Testis (tissue), 3 donors: ENCODE measurements around the gene C1R. TPM values are rescaled to one million over a fixed set of nuclear protein-coding genes. Genes with fewer than 3 reads are reported as not detected.

Source experiments
- DNase-seq: peaks from one replicate; pipeline ENCODE4 v3.0.0-alpha.2; 2019
- H3K27ac ChIP-seq, 2 donors: fragments of 200-600 bp; sonication (generic); one replicate each; pipeline ENCODE4 v1.5.1; 2019
- H3K27me3 ChIP-seq: fragments of 200-600 bp; sonication (generic); one replicate; pipeline ENCODE4 v1.5.1; 2019
- H3K36me3 ChIP-seq: fragments of 200-600 bp; sonication (generic); one replicate; pipeline ENCODE4 v1.5.1; 2017; ENCODE audit warnings: low read depth; ENCODE audit errors: missing control alignments
- H3K4me1 ChIP-seq: fragments of 200-600 bp; sonication (generic); one replicate; pipeline ENCODE4 v1.5.1; 2019
- H3K4me3 ChIP-seq, 2 donors: fragments of 200-600 bp; sonication (generic); one replicate each; pipeline ENCODE4 v1.5.1; 2017 to 2019
- H3K9me3 ChIP-seq: fragments of 200-600 bp; sonication (generic); one replicate; pipeline ENCODE4 v1.5.1; 2017
- POLR2A ChIP-seq: fragments of 450-650 bp; IDR thresholded peaks from one replicate; pipeline ENCODE4 v1.6.1; 2017; ENCODE audit warnings: antibody characterized with exemption, mild to moderate bottlenecking, moderate library complexity
- WGBS, 2 donors: methylation state at CpG; one replicate each; pipeline ENCODE4 v1.1.5; 2018; 5-methylcytosine and 5-hydroxymethylcytosine counted together
- intact Hi-C: fragments of 100-400 bp; cut with DNase I; formaldehyde crosslinking; loops from one replicate; pipeline ENCODE4 v1.15.1; 2023; ENCODE audit warnings: low total_unique reads
- polyA plus RNA-seq: library from polyadenylated mRNA; stranded (reverse); fragments of 350-450 nt; fragmentation: Illumina TruSeq; extraction: RNeasy Lipid Tissue Mini Kit (QIAGEN cat#74804); gene quantifications from one replicate; pipeline ENCODE4 v1.2.3, GENCODE V29; 2014; ENCODE audit warnings: low read depth, low replicate concordance; ENCODE audit not compliant: insufficient read depth
- total RNA-seq, 2 donors: library from RNA; depleted of rRNA; stranded (reverse); fragments of >200 nt; gene quantifications; one replicate each; pipeline ENCODE4 v1.2.3, GENCODE V29; 2016
- TF ChIP-seq, protein P1 (sequence below), 3 experiments: fragments of 450-650 bp in 2 of 3; fragments of 200-600 bp in 1 of 3; sonication (generic) in 1 of 3; IDR thresholded peaks; one replicate each; pipeline ENCODE4 v1.5.1; 2016 to 2019; ENCODE audit warnings: antibody characterized with exemption in 3 of 3, mild to moderate bottlenecking in 2 of 3, moderate library complexity in 1 of 3

The C1R gene
- total and polyA plus RNA-seq, 3 donors from 2014 or later: 51.4 to 330 (median 174) TPM

DNA sequence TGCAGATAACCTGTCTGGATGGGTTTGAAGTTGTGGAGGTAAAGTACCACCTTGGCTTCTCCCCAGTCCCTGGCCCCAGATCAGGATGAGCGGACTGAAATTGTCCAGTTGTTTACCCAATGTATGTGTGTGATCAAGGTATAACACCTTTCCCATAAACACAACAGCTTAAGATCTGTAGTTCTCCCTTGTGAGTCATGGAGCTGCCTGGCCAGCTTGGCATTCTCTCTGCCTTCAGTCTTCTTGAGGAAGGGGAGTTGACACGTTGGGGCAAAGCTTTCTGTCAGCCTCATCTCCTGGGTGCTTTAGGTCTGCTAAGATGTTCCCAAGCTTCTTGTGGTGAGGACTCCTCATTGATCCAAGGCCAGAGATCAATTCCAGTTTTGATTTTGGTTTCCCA is 25.6 kb downstream of the C1R start:
- intact Hi-C loops: no loop called here
- H3K27ac ChIP-seq: no peak overlapping the region
- TF ChIP-seq, protein P1, sequence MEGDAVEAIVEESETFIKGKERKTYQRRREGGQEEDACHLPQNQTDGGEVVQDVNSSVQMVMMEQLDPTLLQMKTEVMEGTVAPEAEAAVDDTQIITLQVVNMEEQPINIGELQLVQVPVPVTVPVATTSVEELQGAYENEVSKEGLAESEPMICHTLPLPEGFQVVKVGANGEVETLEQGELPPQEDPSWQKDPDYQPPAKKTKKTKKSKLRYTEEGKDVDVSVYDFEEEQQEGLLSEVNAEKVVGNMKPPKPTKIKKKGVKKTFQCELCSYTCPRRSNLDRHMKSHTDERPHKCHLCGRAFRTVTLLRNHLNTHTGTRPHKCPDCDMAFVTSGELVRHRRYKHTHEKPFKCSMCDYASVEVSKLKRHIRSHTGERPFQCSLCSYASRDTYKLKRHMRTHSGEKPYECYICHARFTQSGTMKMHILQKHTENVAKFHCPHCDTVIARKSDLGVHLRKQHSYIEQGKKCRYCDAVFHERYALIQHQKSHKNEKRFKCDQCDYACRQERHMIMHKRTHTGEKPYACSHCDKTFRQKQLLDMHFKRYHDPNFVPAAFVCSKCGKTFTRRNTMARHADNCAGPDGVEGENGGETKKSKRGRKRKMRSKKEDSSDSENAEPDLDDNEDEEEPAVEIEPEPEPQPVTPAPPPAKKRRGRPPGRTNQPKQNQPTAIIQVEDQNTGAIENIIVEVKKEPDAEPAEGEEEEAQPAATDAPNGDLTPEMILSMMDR (IDR thresholded peaks at IDR 0.05): no peak
- TF ChIP-seq POLR2A: no peak
- no peaks in the 10 kb centered on the region for H3K27me3 ChIP-seq
- 90 to 100% methylated on average over 2 of the region's 2 CpGs for WGBS, 2 donors
- H3K4me1 ChIP-seq: peaks cover 16% of the 10 kb centered on the region
- no peaks in the 10 kb centered on the region for H3K9me3 ChIP-seq
- H3K4me3 ChIP-seq: no peak overlapping the region
- no peak for DNase-seq
- no peaks in the 10 kb centered on the region for H3K36me3 ChIP-seq

DNA sequence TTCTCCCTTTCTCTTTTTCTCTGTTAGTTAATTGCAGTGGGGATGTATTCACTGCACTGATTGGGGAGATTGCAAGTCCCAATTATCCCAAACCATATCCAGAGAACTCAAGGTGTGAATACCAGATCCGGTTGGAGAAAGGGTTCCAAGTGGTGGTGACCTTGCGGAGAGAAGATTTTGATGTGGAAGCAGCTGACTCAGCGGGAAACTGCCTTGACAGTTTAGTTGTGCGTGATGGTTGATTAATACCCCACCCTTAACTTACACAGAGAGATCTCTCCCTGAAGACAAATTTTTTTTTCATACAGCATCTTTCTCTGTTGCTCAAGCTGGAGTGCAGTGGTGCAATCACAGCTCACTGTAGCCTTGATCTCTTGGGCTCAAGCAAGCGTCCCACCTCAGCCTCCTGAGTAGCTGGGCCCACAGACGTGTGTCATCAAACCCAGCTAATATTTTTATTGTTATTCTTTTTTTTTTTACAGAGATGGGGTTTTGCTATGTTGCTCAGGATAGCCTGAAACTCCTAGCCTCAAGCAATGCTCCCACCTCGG is 27.1 kb downstream of the C1R start:
- Histone ChIP-seq H3K9me3 (no peaks in the 10 kb centered on the region), H3K27ac (no peak overlapping the region), H3K4me3 (no peak overlapping the region), H3K36me3 (no peaks in the 10 kb centered on the region), H3K27me3 (no peaks in the 10 kb centered on the region), H3K4me1 (peaks cover 17% of the 10 kb centered on the region)
- 91 to 92% methylated on average over 7 of the region's 7 CpGs for WGBS, 2 donors
- no peak for TF ChIP-seq POLR2A
- TF ChIP-seq, protein P1 (IDR thresholded peaks at IDR 0.05): no peak
- no peak for DNase-seq
- intact Hi-C loops: no loop called here

DNA sequence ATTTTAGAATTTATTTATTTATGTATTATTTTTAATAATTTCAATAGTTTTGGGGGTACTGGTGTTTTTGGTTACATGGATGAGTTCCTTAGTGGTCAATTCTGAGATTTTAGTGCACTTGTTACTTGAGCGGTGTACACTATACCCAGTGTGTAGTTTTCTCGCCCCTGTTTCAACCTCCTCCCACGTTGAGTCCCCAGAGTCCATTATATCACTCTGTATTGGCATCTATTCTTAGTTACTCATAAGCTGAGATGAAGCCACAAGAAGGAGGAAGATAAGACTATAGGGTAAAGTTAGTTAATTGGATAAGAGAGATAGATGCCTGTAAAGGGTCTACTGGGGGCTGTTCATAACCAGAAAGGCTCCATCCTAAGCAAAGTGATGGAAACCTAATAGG is 27.7 kb downstream of the C1R start:
- Histone ChIP-seq H3K4me3 (no peak overlapping the region), H3K4me1 (peaks cover 20% of the 10 kb centered on the region), H3K27me3 (no peaks in the 10 kb centered on the region), H3K36me3 (no peaks in the 10 kb centered on the region), H3K9me3 (no peaks in the 10 kb centered on the region), H3K27ac (no peak overlapping the region)
- 75 to 81% methylated on average over 3 of the region's 3 CpGs for WGBS, 2 donors
- TF ChIP-seq, protein P1 (IDR thresholded peaks at IDR 0.05): no peak
- TF ChIP-seq POLR2A: no peak
- intact Hi-C loops: loop anchor here (5.0 kb wide), 1 partner anchor 43 kb away; the partner anchor contains the start of gene C1RL
- no peak for DNase-seq

DNA sequence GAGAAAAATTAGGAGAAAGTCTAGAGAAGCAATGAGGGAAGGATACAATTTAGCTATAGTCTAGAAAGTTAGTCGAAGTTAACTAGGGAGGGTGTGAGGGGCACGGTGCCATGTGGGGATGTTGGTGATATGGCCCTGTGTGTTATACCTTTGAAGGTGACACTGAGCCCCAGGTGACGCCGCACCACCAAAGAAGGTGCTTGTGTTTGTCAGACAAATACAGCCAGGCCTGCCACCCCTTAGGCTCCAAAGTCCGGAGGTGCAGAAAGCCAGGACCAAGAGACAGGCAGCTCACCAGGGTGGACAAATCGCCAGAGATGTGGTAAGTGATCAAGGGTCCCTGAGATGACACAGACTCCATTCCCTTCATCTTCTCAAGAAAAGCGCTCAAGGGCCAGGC is 30.6 kb downstream of the C1R start:
- intact Hi-C loops: loop anchor here (5.0 kb wide), 1 partner anchor 46 kb away; the partner anchor contains the start of gene C1RL
- no peak for DNase-seq
- H3K9me3 ChIP-seq: no peaks in the 10 kb centered on the region
- no peaks in the 10 kb centered on the region for H3K36me3 ChIP-seq
- H3K4me3 ChIP-seq: peak overlapping the region; percentile 24 to 58
- WGBS, 2 donors: 84 to 88% methylated on average over 7 of the region's 7 CpGs
- H3K27me3 ChIP-seq: no peaks in the 10 kb centered on the region
- TF ChIP-seq, protein P1 (IDR thresholded peaks at IDR 0.05): no peak
- H3K4me1 ChIP-seq: peaks cover 11% of the 10 kb centered on the region
- peak overlapping the region; percentile 64 to 84 for H3K27ac ChIP-seq

DNA sequence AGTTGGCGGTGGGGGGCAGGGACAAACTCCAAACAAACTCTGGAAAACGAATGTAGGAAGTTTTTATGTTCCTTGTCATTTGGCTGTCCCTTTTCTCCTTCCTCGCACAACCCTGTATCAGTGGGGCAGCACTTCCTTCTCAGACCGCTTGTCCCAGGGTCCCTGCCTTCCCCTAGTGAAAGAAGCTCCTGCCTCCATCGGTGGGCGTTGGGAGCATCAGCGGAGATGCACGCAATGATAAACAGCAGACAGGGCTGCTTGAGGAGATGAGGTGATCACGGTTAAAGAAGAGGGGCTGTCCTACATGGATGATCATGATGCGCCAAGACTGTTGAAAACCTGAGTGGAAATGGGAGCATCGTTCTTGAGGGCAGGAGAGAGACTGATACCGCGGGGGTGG is 31.1 kb downstream of the C1R start:
- Histone ChIP-seq H3K27me3 (no peaks in the 10 kb centered on the region), H3K9me3 (no peaks in the 10 kb centered on the region), H3K27ac (peak overlapping the region; percentile 64 to 84), H3K4me1 (peaks cover 11% of the 10 kb centered on the region), H3K4me3 (peak overlapping the region; percentile 24 to 58), H3K36me3 (no peaks in the 10 kb centered on the region)
- WGBS, 2 donors: 54 to 62% methylated on average over 13 of the region's 13 CpGs
- TF ChIP-seq, protein P1 (IDR thresholded peaks at IDR 0.05): peak in 1 of 3 experiments; percentile 16
- no peak for TF ChIP-seq POLR2A
- DNase-seq: no peak
- intact Hi-C loops: loop anchor here (5.0 kb wide), 1 partner anchor 46 kb away; the partner anchor contains the start of gene C1RL
